ENCODE results near the gene EHD1.

The EHD1 gene

GRCh38 chr11:64841592-64842365, 36.6 kb downstream of the EHD1 start:
- no peak for DNase-seq

DNA sequence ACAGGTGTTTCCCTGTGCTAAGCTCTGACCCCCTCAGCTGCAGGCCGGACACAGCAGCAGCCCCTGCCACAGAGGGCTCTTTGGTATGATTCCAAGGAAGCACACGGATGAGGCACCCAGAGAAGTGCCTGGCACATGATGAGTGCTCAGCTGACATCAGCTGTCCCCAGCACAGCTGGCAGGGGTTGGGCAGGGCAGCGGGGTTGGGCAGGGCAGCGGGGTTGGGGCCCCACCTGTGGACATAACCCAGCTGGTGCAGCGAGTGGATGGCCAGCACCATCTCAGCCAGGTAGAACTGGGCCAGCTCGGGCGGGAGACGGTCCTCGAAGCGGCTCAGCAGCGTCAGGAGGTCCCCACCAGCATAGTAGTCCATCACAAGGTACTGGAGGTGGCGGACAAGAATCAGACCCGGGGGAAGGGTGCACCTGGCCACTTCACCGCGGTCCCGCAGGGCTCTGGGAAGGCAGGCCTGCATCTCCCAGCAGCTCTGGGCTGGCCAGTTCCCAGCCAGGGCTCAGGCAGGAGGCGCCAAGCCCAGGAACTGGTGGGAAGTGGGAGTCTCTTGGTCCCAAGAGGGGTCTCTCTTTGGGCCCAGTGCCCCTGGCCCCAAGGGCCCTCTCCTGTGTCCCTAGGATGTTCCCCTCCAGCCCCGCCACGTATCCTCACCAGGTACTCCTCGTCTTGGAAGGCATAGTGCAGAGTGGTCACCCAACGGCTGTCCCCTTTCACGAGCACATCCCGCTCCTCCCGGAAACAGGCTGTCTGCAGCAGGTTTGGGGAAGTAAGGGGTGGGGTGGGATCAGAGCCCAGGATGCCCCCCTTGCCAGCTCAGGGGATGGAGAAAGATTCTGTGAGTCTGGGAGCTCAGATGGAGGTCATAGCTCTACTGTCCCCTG, 38.3 kb downstream of the EHD1 start:
- no peak for DNase-seq

DNA sequence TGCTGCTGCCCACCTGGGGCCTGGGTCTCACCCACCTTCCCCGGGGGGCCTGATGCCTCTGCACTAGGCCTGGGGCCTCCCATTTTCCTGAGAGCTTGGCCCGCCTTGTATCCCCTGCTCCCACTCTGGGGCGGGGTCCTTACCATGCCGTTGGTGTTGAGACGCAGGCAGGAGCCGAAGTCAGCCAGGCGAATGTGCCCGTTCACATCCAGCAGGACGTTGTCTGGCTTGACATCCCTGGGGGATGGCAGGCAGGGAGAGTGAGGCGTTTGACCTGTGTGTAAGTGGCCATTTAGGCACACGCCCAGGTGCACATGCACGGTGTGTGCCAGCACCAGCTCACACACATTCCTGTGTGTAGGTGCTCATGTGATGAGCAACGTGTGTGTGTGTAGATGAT, 39.1 kb downstream of the EHD1 start:
- DNase-seq, result no peak

DNA sequence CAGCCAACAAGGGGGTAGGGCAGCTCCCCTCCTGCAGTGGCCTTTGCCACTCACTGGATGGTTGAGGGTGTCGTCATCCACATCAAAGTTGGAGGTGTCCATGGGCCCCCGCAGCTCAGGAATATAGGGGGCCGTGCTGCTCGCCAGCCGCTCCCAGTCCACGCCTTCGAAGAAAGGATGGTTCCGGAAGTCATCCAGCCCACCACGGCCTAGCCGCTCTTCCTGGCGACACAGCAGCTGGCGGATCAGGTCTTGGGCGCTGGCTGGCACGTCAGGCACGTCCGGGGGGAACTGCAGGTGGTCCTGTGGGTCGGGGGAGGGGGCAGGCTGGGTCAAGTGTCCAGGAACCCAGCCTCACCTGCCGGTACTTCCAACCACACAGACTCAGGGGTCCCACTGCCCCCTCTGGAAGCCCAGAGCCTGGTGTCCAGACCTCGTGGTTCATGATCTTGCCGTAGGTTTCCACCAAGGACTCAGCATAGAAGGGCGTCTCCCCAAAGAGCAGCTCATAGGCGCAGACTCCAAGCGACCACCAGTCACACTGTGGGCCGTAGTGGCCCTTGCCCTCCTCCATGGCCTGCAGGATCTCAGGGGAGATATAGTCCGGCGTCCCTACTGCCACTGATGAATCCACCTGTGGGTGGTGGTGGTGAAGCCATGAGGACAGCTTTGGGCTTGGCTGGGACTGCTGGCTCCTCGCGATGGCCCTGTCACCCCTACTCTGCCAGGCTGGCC, 39.7 kb downstream of the EHD1 start:
- no peak for DNase-seq

DNA sequence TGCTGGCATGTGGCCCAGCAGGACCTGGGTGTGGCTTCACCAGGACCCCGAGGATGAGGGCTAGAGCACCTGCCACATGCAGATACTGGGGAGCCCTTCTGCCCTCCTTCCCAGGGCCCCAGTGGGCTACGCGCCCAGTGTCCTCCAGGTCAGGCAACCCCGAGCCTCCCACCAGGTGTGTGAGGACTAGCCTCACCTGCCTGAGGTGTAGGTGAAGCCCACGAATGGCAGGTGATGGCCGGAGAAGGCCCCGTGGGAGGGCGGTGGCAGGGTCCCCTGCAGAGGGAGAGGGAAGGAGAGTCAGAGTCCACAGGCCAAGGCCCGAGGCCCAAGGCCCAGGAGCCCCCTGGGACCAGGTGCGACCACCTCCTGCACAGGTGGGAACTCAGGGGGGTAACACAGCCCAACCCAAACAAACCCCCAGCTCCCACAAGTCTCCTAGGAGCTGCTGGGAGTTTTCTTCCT, 40.5 kb downstream of the EHD1 start:
- no peak for DNase-seq

DNA sequence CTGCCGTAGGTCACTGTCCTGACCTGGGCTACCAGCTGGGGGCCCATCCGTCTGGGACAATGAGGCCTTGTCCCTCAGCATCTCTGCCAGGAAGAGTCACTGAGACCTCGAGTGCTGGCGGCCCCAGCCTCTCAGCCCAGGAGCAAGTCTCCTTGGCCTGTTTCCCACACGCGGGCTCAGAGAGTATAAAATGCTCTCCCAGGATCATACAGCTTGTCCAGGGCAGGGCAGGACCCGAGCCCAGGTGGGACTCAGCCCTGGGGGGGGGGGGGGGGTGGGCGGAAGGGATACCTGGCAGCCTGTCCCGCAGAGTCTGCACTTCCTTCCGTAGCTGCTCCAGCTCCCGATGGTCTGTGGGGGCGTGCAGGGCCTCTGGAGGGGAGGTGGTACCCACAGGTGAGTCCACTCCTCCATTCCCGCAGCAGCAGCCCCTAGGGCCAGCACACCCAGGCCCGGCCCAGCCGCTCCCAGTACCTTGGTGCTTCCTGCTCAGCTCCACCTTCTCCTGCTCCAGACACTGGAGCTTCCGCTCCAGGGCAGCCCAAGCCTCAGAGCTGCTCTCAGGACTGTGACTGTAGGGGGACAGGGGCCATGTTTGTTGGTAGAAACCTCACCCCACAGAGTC, 41.9 kb downstream of the EHD1 start:
- DNase-seq, result no peak

DNA sequence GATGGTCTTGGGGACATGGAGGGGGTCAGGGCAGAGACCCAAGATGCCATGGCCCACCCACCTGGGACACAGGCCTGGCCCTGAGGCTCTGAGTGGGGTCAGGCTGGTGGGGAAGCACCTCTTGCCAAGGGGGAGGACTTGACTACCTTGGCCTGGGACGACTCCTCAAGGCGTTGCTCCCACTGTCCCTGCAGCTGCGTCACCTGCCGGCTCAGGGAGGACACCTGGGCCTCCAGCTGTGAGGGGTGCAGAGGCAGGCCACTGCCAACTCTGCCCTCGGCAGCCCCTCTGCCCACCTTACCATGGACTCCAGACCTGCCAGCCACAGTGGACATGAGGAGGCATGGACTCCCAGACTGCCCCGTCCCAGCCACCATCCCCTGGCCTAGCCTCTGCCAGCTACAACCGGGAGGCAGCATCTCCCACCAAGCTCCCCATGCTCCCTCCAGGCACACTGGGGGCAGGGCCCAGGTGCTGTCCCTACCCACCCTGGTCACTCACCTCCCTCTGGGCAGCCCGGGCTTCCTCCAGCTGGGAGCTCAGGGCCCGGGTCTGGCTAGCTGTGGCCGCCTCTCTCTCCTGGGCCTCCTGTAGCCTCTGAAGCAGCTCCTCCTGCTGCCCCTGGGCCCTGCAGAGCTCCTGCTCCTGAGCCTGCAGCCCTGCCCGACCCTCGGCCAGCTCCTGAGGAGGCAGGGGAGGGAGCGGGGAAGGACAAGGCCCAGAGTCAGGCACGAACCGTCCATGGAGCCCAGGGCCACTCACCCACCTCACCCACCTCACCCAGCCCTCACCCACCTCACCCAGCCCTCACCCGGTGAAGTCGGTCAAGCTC, 42.6 kb downstream of the EHD1 start:
- DNase-seq, result no peak

- DNase-seq, result no peak
Measured at GRCh38 chr11:64834723-64835615, 43.5 kb downstream of the EHD1 start.

- DNase-seq, result no peak
Measured at GRCh38 chr11:64834031-64834722, 44.2 kb downstream of the EHD1 start.

- DNase-seq, result no peak
Measured at GRCh38 chr11:64833509-64833908, 44.9 kb downstream of the EHD1 start.

DNA sequence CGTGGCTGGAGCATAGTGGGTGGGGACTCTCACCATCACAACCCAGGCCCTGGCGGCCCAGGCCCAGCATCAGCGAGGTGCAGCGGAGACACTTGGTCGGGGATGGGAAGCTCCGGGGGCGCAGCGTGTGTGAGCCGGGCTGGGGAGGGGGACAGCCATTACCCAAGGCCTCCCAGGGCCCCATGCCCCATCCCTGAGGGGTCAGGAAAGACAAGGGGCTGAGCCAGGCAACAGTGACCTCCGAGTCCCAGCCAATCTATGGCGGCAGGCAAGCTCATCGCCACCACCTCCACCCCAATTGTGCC, 45.3 kb downstream of the EHD1 start:
- no peak for DNase-seq

- no peak for DNase-seq
Measured at GRCh38 chr11:64832467-64833197, 45.8 kb downstream of the EHD1 start.

GRCh38 chr11:64831411-64831891, 47.0 kb downstream of the EHD1 start:
- DNase-seq, result no peak

GRCh38 chr11:64829536-64830251, 48.7 kb downstream of the EHD1 start:
- no peak for DNase-seq

- no peak for DNase-seq
Measured at GRCh38 chr11:64827451-64827839, 51.0 kb downstream of the EHD1 start.

- DNase-seq, result no peak
Measured at GRCh38 chr11:64826578-64827450, 51.6 kb downstream of the EHD1 start.

DNA sequence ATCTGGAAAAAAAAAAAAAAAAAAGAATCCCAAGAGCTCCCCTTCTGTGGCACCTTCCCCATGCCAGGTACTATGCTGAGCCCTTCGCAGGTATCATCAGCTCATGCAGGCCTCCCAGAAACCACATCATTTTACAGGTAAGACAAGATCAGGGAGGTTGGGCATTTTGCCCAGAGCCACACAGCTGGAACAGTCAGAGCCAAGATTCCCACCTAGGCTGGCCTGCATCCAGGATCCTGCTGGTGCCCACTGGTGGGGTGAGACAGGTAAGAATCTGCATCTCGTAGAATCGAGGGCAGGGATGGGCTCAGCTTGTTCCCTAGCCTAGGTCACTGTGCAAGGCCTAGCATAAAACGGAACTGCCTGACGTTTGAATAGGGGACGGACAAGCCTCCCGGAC, 52.4 kb downstream of the EHD1 start:
- DNase-seq, result no peak

Measured in CD4-positive, alpha-beta T cell treated with Interleukin-17A for 4 hours (primary cell).